Esophagus squamous epithelium (tissue), 4 donors: Measurements from ENCODE around the gene RPGRIP1L.

ENCODE experiments used
- POLR2A ChIP-seq, 4 donors: fragments of 450-650 bp; IDR thresholded peaks; one replicate each; pipeline ENCODE4 v1.6.1; 2017; ENCODE audit warnings: antibody characterized with exemption in 4 of 4, mild to moderate bottlenecking in 4 of 4, moderate library complexity in 3 of 4
- TF ChIP-seq, protein P1 (sequence below), 6 experiments: fragments of 450-650 bp in 4 of 6; fragments of 200-600 bp in 2 of 6; sonication (generic) in 2 of 6; IDR thresholded peaks; one replicate each; pipeline ENCODE4 v1.5.1; 2016 to 2019; ENCODE audit warnings: antibody characterized with exemption in 6 of 6, mild to moderate bottlenecking in 4 of 6, moderate library complexity in 4 of 6

DNA sequence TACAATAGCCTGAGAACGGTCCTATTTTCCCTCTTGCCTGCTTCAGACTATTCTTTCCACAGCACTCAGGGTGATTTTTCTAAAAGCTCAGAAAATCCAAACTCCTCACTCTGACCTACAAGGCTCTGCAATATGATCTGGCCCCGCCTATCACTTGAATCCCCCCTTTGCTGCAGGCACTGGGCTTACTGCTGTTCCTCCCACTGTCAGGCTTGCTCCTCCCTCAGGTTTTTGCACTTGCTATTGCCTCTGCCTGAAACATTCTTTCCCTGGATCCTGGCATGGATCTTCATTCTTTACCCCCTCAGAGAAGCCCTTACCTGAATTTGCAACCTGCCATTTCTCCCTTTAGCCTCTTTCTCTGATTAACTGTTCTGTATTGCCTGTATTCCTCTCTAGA lies 52.3 kb downstream of the RPGRIP1L start:
- TF ChIP-seq, protein P1, sequence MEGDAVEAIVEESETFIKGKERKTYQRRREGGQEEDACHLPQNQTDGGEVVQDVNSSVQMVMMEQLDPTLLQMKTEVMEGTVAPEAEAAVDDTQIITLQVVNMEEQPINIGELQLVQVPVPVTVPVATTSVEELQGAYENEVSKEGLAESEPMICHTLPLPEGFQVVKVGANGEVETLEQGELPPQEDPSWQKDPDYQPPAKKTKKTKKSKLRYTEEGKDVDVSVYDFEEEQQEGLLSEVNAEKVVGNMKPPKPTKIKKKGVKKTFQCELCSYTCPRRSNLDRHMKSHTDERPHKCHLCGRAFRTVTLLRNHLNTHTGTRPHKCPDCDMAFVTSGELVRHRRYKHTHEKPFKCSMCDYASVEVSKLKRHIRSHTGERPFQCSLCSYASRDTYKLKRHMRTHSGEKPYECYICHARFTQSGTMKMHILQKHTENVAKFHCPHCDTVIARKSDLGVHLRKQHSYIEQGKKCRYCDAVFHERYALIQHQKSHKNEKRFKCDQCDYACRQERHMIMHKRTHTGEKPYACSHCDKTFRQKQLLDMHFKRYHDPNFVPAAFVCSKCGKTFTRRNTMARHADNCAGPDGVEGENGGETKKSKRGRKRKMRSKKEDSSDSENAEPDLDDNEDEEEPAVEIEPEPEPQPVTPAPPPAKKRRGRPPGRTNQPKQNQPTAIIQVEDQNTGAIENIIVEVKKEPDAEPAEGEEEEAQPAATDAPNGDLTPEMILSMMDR (IDR thresholded peaks at IDR 0.05): no peak
- TF ChIP-seq POLR2A (IDR thresholded peaks at IDR 0.05): no peak
